HG02759 (cell line): ENCODE data around the gene CDYL2.

Experiments used
- ATAC-seq: cut with Tn5 transposase; IDR thresholded peaks from one replicate; pipeline ENCODE4 v1.9.1; 2021; ENCODE audit warnings: mild to moderate bottlenecking, moderate library complexity; ENCODE audit not compliant: unreplicated experiment

Gene CDYL2

DNA sequence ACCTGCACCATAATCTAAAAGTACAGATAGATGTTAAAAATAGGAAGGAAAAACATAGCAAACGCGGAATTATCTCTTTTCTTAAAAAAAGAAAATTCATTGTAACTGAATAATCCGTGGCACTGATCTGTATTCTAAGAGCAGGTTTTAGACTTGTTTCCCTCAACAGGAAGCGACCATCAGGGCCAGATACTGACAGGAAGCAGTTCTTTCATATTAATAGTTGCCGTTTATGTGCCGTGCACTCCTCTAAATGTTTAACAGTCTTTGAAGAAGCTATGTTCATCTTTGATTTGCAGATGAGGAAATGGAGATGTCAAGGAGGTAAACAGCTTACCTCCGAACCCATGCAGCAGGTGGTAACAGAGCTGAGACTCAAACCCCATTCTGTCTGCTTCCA is 240.0 kb downstream of the CDYL2 start:
- no peak for ATAC-seq

DNA sequence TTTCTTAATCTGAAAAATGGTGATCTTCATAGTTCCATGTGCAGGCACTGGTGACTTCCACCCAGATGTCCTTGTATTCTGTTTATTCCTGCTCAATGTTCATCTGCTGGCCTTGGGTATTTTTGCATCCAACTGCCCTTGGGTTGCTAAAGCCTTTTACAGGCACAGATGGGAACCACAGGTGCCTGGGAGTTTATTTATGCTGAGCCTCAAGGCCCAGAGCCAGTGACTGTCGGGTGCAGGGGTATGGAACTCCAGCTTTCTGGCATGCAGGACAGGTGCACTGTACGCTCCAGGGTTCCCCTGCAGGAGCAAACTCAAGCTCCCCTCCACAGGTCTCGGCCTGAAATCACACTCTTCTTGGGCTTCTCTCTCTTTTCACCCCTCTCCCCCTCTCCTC is 241.3 kb downstream of the CDYL2 start:
- ATAC-seq, result no peak

- ATAC-seq, result no peak
Measured at GRCh38 chr16:80559369-80559768, 245.0 kb downstream of the CDYL2 start.

DNA sequence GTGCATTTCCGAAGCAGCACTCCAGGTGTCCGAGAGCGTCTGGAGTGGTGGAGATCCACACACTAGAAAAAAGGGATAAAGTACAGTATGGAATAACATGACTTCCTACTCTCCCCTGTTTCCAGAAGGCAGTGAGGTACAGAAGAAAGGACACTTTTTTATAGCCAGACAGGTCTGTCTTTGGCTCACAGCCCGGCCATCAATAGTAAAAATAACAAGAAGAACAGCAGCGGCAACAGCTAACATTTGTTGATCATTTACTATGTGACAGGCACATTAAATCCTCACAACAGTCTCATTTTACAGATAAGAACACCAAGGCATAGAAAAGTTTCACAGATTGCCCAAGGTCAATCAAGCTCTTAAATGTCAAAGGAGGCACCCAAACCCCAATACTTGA is 247.4 kb downstream of the CDYL2 start:
- no peak for ATAC-seq

DNA sequence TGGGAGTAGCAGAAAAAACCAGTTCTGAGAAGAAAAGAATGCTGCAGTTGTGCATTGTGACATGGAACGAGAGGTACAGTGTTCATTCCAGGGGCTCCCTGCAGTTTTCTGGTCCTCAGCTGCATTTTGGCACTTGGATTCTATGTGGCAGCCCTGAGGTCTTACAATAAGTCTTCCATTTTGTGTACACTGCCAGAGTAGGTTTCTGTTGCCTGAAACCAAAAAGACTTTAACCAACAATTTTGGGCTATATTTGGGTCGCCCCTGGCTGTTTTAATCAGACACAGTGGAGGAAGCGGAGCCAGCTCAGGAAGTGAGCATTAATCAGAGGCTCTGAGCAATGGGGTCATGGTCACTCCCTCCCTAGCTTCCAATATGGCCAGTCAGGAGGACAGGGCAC is 247.9 kb downstream of the CDYL2 start:
- ATAC-seq, result no peak

GRCh38 chr16:80554033-80554432 is 250.4 kb downstream of the CDYL2 start:
- ATAC-seq, result no peak

- ATAC-seq, result no peak
Measured at GRCh38 chr16:80552277-80552676, 252.1 kb downstream of the CDYL2 start.
